Suppressor macrophage (primary cell): ENCODE measurements around the gene PLA2G2A.

ENCODE experiments used
- DNase-seq, 4 experiments: peaks; one replicate each; pipeline ENCODE4 v3.0.0-alpha.2; 2020 to 2022

Gene PLA2G2A

DNA sequence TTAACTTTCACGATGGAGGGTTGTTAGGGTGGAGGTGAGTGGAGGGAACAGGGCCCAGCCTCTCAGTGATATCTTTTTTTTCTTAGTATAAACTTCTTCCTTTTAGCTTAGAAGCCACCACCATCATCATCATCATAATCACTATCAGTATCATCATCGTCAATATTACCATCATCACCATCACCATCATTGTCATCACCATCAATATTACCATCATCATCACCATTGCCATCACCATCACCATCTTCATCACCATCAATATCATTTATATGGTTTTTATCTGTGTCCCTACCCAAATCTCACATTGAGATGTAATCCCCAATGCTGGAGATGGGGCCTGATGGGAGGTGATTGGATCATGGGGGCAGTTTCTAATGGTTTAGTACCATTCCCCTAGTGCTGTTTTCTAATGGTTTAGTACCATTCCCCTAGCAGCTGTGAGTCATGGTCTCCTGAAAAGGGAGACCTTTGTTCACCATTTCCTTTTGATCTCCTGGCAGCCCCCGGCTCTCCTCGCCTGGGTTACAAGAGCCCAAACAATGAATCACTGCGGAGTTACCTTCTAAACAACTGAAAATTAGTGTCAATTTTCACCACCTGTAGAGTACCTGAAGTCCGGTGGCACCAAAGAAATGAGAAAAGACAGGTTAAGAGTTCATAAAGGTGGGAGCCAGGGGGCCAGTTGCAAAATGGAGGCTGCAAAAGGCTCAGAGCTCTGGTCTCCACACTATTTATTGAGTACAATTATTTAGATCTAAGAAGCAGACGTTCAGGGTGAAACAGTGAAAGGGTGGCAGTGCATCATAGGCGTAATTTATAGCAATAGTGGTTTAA is 52.9 kb downstream of the PLA2G2A start:
- no peak for DNase-seq
